H9 (cell line): ENCODE measurements around the gene CFAP54. TPM values are rescaled to one million over a fixed set of nuclear protein-coding genes. Genes with fewer than 3 reads are reported as not detected.

Source experiments
- DNase-seq: peaks from one replicate; pipeline ENCODE4 v3.0.0-alpha.2; 2017
- H2AFZ ChIP-seq: one replicate; pipeline ENCODE4 v1.6.1; 2013; ENCODE audit warnings: mild to moderate bottlenecking, low read length, control low read depth, moderate library complexity
- H2AK5ac ChIP-seq: 2 replicates; pipeline ENCODE4 v1.6.1; 2013; ENCODE audit warnings: low read length, control low read depth, mixed read lengths; ENCODE audit not compliant: insufficient read length
- H2BK120ac ChIP-seq: one replicate; pipeline ENCODE4 v1.6.1; 2013; ENCODE audit warnings: low read depth, mild to moderate bottlenecking, low read length, control low read depth, inconsistent platforms; ENCODE audit not compliant: poor library complexity, severe bottlenecking
- H2BK12ac ChIP-seq: 2 replicates; pipeline ENCODE4 v1.6.1; 2013; ENCODE audit warnings: low read length, control low read depth, mixed read lengths, low read depth; ENCODE audit not compliant: insufficient read length
- H2BK15ac ChIP-seq: 2 replicates; pipeline ENCODE4 v1.6.1; 2013; ENCODE audit warnings: low read depth, low read length, control low read depth
- H2BK20ac ChIP-seq: one replicate; pipeline ENCODE4 v1.6.1; 2013; ENCODE audit warnings: low read depth, mild to moderate bottlenecking, low read length, control low read depth, inconsistent platforms; ENCODE audit not compliant: poor library complexity, severe bottlenecking
- H2BK5ac ChIP-seq: 2 replicates; pipeline ENCODE4 v1.6.1; 2013; ENCODE audit warnings: low read length, control low read depth, mixed read lengths; ENCODE audit not compliant: insufficient read length
- H3K14ac ChIP-seq: 2 replicates; pipeline ENCODE4 v1.6.1; 2013; ENCODE audit warnings: low read length, control low read depth; ENCODE audit not compliant: insufficient read depth
- H3K18ac ChIP-seq: 2 replicates; pipeline ENCODE4 v1.6.1; 2013; ENCODE audit warnings: low read depth, mild to moderate bottlenecking, mixed read lengths, low read length, control low read depth; ENCODE audit not compliant: insufficient read length
- H3K23ac ChIP-seq: 2 replicates; pipeline ENCODE4 v1.6.1; 2013; ENCODE audit warnings: low read length, control low read depth, mixed read lengths, low read depth; ENCODE audit not compliant: insufficient read length
- H3K23me2 ChIP-seq: 2 replicates; pipeline ENCODE4 v1.6.1; 2013; ENCODE audit warnings: low read depth, mild to moderate bottlenecking, mixed read lengths, low read length, control low read depth; ENCODE audit not compliant: insufficient read length, poor library complexity, severe bottlenecking
- H3K27ac ChIP-seq: 2 replicates; pipeline ENCODE4 v1.5.1; 2013; ENCODE audit warnings: low read length, control low read depth, mixed read lengths, low read depth; ENCODE audit not compliant: insufficient read length
- H3K27me3 ChIP-seq: 2 replicates; pipeline ENCODE4 v1.6.1; 2013; ENCODE audit warnings: low read length, control low read depth, inconsistent platforms; ENCODE audit not compliant: insufficient read depth
- H3K4ac ChIP-seq: 2 replicates; pipeline ENCODE4 v1.6.1; 2013; ENCODE audit warnings: low read depth, mild to moderate bottlenecking, control low read depth, inconsistent platforms, low read length, moderate library complexity
- H3K4me1 ChIP-seq: 2 replicates; pipeline ENCODE4 v1.6.1; 2013; ENCODE audit warnings: low read length, control low read depth, inconsistent platforms; ENCODE audit not compliant: insufficient read depth
- H3K4me2 ChIP-seq: 2 replicates; pipeline ENCODE4 v1.6.1; 2013; ENCODE audit warnings: low read length, control low read depth, mixed read lengths; ENCODE audit not compliant: insufficient read length, insufficient read depth
- H3K56ac ChIP-seq: 2 replicates; pipeline ENCODE4 v1.6.1; 2013; ENCODE audit warnings: low read depth, mild to moderate bottlenecking, mixed read lengths, low read length, control low read depth; ENCODE audit not compliant: insufficient read length
- H3K79me1 ChIP-seq: 2 replicates; pipeline ENCODE4 v1.6.1; 2013; ENCODE audit warnings: low read depth, mild to moderate bottlenecking, moderate library complexity, low read length, control low read depth, inconsistent platforms; ENCODE audit not compliant: insufficient read depth, poor library complexity, severe bottlenecking
- H3K79me2 ChIP-seq: 2 replicates; pipeline ENCODE4 v1.6.1; 2013; ENCODE audit warnings: low read length, control low read depth, inconsistent platforms; ENCODE audit not compliant: insufficient read depth
- H3K9ac ChIP-seq: 2 replicates; pipeline ENCODE4 v1.6.1; 2013; ENCODE audit warnings: low read length, control low read depth, mixed read lengths; ENCODE audit not compliant: insufficient read length; ENCODE audit errors: extremely low read depth
- H3K9me3 ChIP-seq: one replicate; pipeline ENCODE4 v1.6.1; 2013; ENCODE audit warnings: low read depth, low read length, inconsistent platforms; ENCODE audit not compliant: control insufficient read depth
- H3T11ph ChIP-seq: one replicate; pipeline ENCODE4 v1.6.1; 2013; ENCODE audit warnings: mild to moderate bottlenecking, low read length, control low read depth, inconsistent platforms
- H4K20me1 ChIP-seq: one replicate; pipeline ENCODE4 v1.6.1; 2013; ENCODE audit not compliant: control insufficient read depth, insufficient read length, insufficient read depth
- H4K5ac ChIP-seq: 2 replicates; pipeline ENCODE4 v1.6.1; 2013; ENCODE audit warnings: low read depth, mild to moderate bottlenecking, mixed read lengths, low read length, control low read depth; ENCODE audit not compliant: insufficient read length
- H4K8ac ChIP-seq: replicated peaks from 2 replicates; pipeline ENCODE4 v1.6.1; 2013; ENCODE audit warnings: low read length, control low read depth, mixed read lengths, low read depth; ENCODE audit not compliant: insufficient read length
- H4K91ac ChIP-seq: 2 replicates; pipeline ENCODE4 v1.6.1; 2013; ENCODE audit warnings: low read depth, mild to moderate bottlenecking, moderate library complexity, mixed read lengths, low read length, control low read depth; ENCODE audit not compliant: insufficient read length
- H3K27ac Mint-ChIP-seq, 3 experiments: 2 replicates in 2 of 3; 3 replicates in 1 of 3; pipeline ENCODE4 v1.8.0; 2020 to 2021; ENCODE audit warnings: mixed read lengths in 3 of 3, mild to moderate bottlenecking in 1 of 3, moderate library complexity in 1 of 3
- H3K27me3 Mint-ChIP-seq: 2 replicates; pipeline ENCODE4 v1.8.0; 2021; ENCODE audit warnings: low read depth, mild to moderate bottlenecking, moderate library complexity, mixed read lengths
- H3K36me3 Mint-ChIP-seq, 3 experiments: 2 replicates in 2 of 3; 3 replicates in 1 of 3; pipeline ENCODE4 v1.8.0; 2020 to 2021; ENCODE audit warnings: low read depth in 3 of 3, mixed read lengths in 3 of 3; ENCODE audit not compliant: insufficient read depth in 1 of 3
- H3K4me1 Mint-ChIP-seq, 2 experiments: 2 replicates each; pipeline ENCODE4 v1.8.0; 2020; ENCODE audit warnings: mixed read lengths in 2 of 2
- H3K4me3 Mint-ChIP-seq, 2 experiments: 2 replicates in 1 of 2; 3 replicates in 1 of 2; pipeline ENCODE4 v1.8.0; 2020 to 2021; ENCODE audit warnings: mild to moderate bottlenecking in 2 of 2, mixed read lengths in 2 of 2, moderate library complexity in 1 of 2
- H3K9me3 Mint-ChIP-seq, 2 experiments: 2 replicates in 1 of 2; 3 replicates in 1 of 2; pipeline ENCODE4 v1.8.0; 2020; ENCODE audit warnings: mild to moderate bottlenecking in 2 of 2, mixed read lengths in 2 of 2, moderate library complexity in 1 of 2
- WGBS: extraction: QIAGEN DNeasy Blood & Tissue Kit; methylation state at CpG from one replicate; pipeline ENCODE4 v1.1.7; 2013; ENCODE audit warnings: missing lambda C conversion rate, low lambda C conversion rate, mixed read lengths; ENCODE audit not compliant: insufficient read length; ENCODE audit errors: extremely low coverage; 5-methylcytosine and 5-hydroxymethylcytosine counted together
- total RNA-seq: library from RNA; stranded (reverse); gene quantifications from 2 replicates; pipeline ENCODE4 v1.2.1, GENCODE V29; 2021
- TF ChIP-seq, protein P1 (sequence below): fragments of 200-600 bp; sonication (generic); conservative IDR thresholded peaks from 3 replicates; pipeline ENCODE4 v1.8.0; 2021; ENCODE audit warnings: antibody characterized with exemption, mild to moderate bottlenecking

CFAP54 gene
- total RNA-seq, 1 experiment from 2014 or later, result 0.24 TPM

DNA sequence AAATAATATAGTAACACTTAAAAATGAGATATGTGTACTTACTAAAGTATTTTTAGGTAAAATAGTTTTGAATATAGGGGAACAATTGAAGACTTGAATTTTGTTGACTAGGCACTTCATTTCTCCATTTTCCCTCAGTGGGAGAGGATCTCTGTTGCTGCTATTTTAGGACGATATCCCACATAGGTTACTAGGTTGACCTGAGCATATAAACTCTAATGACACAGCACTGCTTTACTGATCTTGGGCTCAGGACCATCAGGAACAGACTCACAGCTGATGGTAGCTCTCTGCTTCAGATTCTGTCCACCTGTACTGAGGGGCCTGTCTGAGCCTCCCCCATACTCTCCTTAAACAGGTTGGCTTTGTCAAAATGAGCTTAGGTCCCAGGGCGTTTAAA lies 423.6 kb downstream of the CFAP54 start:
- Histone ChIP-seq H3K14ac (no peak overlapping the region), H2AK5ac (no peak overlapping the region), H3K4me1 (no peaks in the 10 kb centered on the region; the same call in 1 of the 2 replicates), H3K79me2 (peaks cover 1% of the 10 kb centered on the region; the same call in 1 of the 2 replicates), H3K4ac (no peak overlapping the region), H4K8ac (no peak overlapping the region), H2BK15ac (no peak overlapping the region), H3K9ac (no peak overlapping the region), H2AFZ (no peak overlapping the region), H2BK120ac (no peak overlapping the region), H2BK5ac (no peak overlapping the region), H3K4me2 (no peak overlapping the region), H3T11ph (no peak overlapping the region), H3K9me3 (no peaks in the 10 kb centered on the region), H2BK20ac (no peak overlapping the region), H3K23me2 (no peaks in the 10 kb centered on the region), H4K5ac (no peak overlapping the region), H3K27me3 (no peaks in the 10 kb centered on the region), H4K20me1 (no peaks in the 10 kb centered on the region), H3K23ac (no peak overlapping the region), H2BK12ac (no peak overlapping the region), H3K27ac (no peak overlapping the region), H3K79me1 (no peaks in the 10 kb centered on the region), H3K18ac (no peak overlapping the region), H3K56ac (no peak overlapping the region), H4K91ac (no peak overlapping the region)
- peaks cover 0 to 3% of the 10 kb centered on the region in 2 experiments; a peak in 1 of 5 replicates for H3K9me3 Mint-ChIP-seq
- peak overlapping the region in 1 of 3 experiments; percentile 62; a peak in 3 of 7 replicates for H3K27ac Mint-ChIP-seq
- H3K27me3 Mint-ChIP-seq, result no peaks in the 10 kb centered on the region
- TF ChIP-seq, protein P1, sequence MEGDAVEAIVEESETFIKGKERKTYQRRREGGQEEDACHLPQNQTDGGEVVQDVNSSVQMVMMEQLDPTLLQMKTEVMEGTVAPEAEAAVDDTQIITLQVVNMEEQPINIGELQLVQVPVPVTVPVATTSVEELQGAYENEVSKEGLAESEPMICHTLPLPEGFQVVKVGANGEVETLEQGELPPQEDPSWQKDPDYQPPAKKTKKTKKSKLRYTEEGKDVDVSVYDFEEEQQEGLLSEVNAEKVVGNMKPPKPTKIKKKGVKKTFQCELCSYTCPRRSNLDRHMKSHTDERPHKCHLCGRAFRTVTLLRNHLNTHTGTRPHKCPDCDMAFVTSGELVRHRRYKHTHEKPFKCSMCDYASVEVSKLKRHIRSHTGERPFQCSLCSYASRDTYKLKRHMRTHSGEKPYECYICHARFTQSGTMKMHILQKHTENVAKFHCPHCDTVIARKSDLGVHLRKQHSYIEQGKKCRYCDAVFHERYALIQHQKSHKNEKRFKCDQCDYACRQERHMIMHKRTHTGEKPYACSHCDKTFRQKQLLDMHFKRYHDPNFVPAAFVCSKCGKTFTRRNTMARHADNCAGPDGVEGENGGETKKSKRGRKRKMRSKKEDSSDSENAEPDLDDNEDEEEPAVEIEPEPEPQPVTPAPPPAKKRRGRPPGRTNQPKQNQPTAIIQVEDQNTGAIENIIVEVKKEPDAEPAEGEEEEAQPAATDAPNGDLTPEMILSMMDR, result no peak
- no peak for DNase-seq
- no peak overlapping the region for H3K4me3 Mint-ChIP-seq
- H3K36me3 Mint-ChIP-seq, result peaks cover 1 to 19% (median 17%) of the 10 kb centered on the region in 3 experiments; a peak in 6 of 7 replicates
- peaks cover 17 to 20% of the 10 kb centered on the region in 2 experiments for H3K4me1 Mint-ChIP-seq
- WGBS, result no CpG with 5 or more reads among the region's 2 CpGs
